ENCODE measurements around the gene TAX1BP3.
A peak's percentile ranks its signal among the peaks of the same experiment; 100 is the strongest.

Gene TAX1BP3

DNA sequence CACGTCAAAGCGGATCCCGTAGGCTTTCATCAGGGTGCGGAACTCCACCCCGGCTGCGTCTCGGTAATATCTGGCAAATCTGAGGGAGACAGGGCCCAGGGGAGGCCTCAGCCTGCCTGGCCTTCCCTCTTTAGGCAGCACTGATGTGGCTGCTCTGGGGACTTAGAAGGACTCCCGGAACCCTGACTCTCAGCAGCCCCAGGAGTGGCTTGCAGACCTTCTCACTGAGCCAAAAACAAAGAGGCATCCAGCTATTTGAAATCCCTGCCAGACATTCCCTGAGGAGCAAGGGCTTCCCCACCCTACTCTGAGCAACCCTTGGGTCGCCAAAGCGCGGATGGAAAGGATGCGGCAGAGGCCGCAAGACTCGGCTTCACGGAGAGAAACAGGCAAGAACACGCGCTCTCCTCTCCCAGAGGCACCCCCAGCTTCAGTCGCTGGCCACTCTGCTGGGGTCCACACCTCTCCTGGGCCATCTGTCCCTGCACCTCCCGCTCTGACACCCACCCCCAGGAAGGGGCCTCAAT lies 19.7 kb upstream of the TAX1BP3 start:
- peak; percentile 50 for DNase-seq

DNA sequence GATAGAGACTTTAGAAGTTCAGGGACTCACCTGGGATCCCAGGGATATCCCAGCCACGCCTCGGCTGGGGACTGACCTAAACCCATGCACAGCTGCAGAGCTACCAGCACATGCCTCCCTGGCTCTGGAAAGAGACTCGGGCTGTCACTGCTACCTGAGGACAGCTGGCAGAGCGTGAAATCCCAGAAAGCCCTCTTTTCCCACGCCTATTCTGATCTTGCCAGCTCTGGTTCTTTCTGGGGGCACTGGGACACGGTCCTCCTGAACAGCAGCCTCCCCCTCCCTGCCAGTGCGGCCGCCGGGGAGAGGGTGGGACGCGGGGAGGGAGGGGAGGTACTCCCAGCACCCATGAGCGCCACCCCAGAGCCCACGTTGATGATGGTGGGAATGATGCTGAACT lies 16.8 kb upstream of the TAX1BP3 start:
- DNase-seq: no peak

- DNase-seq: peak; percentile 41
Measured at GRCh38 chr17:3683054-3683511, 14.7 kb upstream of the TAX1BP3 start.

DNA sequence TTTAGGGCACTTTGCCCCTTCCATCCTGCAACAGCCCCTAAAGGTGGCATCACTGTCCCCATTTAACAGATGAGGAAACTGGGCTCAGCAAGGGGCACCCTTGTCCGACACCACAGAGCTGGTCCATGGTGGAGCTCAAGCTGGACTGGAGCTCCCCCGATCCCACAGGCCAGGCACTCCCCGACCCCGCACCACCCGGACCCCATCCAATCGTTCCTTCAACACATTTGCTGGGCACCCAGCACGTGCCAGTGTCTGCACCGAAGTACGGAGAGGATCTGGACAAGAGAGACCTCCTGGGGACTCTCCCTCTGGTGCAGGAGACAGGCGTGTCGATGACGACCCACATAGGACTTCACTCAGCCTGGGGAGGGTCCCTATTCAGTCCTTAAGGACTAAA lies 13.7 kb upstream of the TAX1BP3 start:
- DNase-seq: no peak

DNA sequence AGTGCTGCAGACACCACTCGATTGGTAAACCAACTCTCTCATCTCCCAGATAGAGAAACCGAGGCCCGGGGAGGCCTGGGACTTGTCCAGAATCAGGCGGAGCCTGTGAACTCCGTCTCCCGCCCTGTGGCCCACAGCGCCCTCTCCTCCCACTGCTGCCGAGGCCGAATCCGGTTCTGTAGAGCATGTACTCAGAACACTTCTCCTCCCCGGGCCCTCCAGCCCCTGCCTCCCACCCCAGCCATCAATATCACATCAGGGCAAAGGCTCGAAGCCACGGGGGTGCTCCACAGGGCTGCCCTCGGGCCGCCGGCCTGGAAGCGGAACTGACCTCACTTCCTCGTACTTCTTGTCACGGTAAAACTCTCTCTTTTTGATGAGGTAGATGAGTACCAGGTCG lies 13.2 kb upstream of the TAX1BP3 start:
- DNase-seq: no peak

DNA sequence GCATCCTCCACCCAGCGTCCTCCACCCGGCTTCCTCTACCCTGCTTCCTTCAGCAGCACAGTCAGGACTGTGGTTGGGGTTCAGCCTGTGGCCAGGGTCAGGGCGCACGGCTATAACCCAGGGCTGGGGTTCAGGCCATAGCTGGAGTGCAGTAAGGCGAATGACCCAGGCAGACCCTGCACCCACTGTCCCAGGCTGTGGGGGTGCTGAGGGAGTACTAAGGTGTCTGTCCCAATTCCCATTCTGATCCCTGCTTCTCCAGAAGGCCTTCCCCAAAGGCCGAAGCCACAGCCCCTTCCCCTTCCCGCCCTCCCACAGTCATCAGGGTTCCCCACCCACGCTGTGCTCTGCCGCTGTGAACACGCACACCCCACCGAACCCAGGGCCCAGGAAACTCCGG lies 12.7 kb upstream of the TAX1BP3 start:
- no peak for DNase-seq

DNA sequence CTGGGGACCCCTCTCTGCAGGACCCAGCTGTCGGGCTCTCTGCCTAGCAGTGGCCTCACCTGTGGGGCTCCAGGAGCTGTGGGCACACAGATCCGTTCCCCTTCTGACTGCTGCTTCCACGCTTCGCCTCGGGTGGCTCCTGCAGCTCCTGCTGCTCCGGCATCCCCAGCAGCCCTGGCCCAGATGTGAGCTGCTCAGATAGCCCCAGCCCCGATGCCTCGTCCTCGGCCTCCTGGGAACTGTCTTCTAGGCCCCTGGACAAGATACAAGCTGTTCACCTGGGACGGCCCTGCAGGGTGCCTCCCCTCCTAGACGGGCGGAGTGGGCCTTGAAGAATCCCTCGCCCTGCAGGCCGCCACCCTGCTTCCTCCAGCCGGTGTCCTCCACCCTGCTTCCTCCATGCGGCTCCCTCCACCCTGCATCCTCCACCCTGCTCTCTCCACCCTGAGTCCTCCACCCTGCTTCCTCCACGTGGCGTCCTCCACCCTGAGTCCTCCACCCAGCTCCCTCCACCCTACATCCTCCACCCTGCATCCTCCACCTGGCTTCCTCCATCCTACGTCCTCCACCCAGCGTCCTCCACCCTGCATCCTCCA lies 11.3 kb upstream of the TAX1BP3 start:
- DNase-seq: no peak

- DNase-seq: no peak
Measured at GRCh38 chr17:3678821-3679530, 10.6 kb upstream of the TAX1BP3 start.

- no peak for DNase-seq
Measured at GRCh38 chr17:3678095-3678820, 9.9 kb upstream of the TAX1BP3 start.

- no peak for DNase-seq
Measured at GRCh38 chr17:3675886-3676285, 7.5 kb upstream of the TAX1BP3 start.

DNA sequence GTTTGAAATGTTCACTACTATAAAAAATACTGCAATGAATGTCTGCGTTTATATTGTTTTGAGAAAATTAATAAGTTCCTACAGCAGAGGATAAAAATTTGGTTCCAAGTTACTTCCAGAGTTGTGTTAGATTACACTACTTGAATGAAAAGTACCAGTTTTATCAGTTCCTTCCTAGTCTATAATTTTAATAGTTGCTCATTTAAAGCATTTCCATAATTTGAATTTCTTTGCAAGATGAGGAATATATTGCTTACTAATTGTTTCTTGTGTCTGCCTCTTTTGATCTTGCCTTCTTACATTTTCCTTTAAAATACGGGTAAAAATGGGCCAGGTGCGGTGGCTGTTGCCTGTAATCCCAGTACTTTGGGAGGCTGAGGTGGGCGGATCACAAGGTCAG lies 4.2 kb upstream of the TAX1BP3 start:
- DNase-seq: no peak

DNA sequence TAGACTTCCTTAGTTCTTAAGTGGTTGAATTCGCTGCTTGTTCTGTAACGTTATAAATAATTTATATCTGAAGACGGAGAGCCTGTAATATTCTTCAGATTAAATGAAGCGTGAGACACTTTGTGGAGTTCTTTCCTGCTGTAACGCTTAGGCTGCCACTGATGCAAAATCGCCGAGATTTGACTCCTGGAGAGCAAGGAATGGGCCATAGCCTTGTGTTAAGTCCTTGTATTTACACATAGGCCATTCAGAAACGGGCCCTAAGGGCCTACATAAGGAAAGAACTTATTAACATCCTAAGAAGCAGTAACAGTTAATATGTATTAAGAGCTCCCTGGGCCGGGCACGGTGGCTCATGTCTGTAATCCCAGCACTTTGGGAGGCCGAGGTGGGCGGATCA lies 1.2 kb upstream of the TAX1BP3 start:
- no peak for DNase-seq

DNA sequence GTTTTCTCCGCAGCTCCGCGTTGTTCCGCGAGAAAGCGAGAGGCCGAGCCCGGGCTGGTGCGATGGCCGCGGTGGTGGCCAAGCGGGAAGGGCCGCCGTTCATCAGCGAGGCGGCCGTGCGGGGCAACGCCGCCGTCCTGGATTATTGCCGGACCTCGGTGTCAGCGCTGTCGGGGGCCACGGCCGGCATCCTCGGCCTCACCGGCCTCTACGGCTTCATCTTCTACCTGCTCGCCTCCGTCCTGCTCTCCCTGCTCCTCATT lies 638 bp upstream of the TAX1BP3 start:
- no peak for DNase-seq

GRCh38 chr17:3667366-3668278 lies 756 bp downstream of the TAX1BP3 start:
- peak; percentile 94 for DNase-seq

GRCh38 chr17:3666516-3666915 lies 1.9 kb downstream of the TAX1BP3 start:
- no peak for DNase-seq

DNA sequence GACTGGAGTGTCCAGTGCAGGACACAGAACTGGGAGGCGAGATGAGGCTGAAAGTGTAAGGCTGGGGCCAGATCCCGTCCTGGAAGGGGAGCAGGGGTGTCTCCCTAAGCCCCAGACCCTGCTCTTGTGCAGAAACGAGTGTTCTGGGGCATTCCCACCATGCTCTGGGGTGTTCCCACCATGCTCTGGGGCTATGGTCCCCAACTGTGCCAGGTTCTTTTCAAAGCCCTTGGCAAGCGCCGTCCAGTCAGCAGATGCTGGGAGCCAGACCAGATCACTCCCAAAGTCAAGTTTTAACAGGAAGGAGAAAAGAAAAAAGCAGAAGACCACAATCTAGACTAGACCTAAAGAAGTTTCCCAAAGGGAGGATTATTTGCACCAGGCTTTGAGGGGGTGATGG lies 2.5 kb downstream of the TAX1BP3 start:
- no peak for DNase-seq

- no peak for DNase-seq
Measured at GRCh38 chr17:3663102-3664011, 5.0 kb downstream of the TAX1BP3 start.

GRCh38 chr17:3660311-3660891 lies 8.0 kb downstream of the TAX1BP3 start:
- DNase-seq: no peak

DNA sequence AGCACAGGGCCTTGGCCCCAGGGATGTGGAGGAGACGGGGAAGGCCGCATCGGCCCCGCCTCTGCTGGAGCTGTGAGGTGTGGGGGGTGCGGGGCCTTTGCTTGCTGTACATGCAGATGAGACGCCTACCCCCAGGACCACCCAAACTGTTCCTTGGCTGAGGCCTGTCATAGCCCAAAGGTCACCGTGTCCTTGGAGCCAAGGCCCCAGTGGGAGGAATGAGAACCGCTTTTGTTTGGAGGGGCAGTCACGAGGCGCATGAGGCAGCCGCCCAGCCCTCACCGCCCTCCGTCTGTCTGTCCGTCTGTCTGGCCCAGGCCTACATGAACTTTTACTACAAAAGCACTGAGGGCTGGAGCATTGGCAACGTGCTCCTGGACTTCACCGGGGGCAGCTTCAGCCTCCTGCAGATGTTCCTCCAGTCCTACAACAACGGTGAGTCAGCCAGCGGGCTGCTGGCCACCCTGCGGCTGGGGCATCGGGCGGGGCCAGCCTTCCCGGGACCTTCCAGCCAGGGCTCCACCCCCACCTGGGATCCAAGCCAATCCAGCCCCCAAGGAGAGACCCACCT lies 8.8 kb downstream of the TAX1BP3 start:
- DNase-seq: no peak

DNA sequence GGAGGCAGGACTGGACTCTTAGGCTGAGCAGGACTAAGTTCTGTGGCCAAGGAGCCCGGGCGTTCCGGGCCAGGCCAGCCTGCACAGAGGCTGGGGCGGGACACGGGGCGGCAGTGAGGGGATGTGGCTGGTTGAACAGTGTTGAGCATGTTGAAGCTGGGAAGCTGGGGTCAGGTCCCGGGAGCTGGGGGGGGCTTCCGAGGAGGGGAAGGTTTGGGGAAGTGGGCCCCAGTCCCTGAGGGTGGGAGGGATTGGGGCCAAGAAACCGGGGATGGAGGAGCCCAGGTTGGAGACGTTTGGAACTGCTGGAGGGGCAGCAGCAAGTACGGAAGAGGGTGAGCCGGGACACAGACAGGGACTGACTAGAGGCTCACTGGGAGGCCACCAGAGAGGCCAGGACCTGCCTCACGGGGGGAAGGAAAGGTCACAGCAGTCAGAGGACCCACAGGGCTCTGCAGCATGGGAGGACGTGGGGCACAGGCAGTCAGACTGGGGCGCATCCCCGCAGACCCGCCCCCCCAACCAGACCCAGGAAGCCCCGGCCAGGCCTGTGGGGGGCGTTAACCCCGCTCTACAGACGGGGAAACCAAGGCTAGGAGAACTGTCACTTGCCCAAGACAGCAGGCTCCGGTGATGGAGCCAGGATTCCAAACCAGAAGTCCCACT lies 9.5 kb downstream of the TAX1BP3 start:
- no peak for DNase-seq

All from eye (tissue), 1 donor.